Ramos (cell line): ENCODE results near the gene MPST.

Source experiments
- in situ Hi-C: fragments of 300-500 bp; cut with MboI; formaldehyde crosslinking; loops from one replicate; pipeline ENCODE4 v1.14.3; 2022; ENCODE audit warnings: low sequenced_read_pairs; ENCODE audit not compliant: unreplicated experiment

MPST gene

GRCh38 chr22:37074537-37074936 lies 55.0 kb downstream of the MPST start:
- in situ Hi-C loops: no loop called here

GRCh38 chr22:37075046-37075445 lies 55.5 kb downstream of the MPST start:
- in situ Hi-C loops: no loop called here

DNA sequence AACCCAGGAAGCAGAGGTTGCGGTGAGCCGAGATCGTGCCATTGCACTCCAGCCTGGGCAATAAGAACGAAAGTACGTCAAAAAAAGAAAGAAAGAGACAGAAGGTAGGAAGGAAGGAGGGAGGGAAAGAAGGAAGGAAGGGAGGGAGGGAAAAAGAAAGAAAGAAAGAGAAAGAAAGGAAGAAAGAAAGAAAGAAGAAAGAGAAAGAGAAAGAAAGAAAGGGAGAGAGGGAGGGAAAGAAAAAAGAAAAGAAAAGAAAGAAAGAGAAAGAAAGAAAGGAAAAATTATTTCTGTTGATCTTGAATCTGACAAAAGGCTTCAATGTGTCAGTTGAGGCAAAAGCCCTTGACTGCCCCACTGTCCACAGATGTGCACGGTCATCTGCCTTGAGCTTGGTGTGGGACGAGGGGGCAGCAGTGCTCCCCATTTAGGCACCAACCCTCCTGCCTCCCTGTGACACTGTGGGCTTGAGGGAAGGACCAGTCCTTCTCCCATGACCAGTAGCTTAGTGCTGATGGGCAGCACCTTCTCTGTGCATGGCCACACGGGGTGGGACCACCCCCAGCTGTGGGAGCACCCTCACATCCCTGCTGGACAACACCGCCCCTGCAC lies 56.4 kb downstream of the MPST start:
- in situ Hi-C loops: no loop called here

DNA sequence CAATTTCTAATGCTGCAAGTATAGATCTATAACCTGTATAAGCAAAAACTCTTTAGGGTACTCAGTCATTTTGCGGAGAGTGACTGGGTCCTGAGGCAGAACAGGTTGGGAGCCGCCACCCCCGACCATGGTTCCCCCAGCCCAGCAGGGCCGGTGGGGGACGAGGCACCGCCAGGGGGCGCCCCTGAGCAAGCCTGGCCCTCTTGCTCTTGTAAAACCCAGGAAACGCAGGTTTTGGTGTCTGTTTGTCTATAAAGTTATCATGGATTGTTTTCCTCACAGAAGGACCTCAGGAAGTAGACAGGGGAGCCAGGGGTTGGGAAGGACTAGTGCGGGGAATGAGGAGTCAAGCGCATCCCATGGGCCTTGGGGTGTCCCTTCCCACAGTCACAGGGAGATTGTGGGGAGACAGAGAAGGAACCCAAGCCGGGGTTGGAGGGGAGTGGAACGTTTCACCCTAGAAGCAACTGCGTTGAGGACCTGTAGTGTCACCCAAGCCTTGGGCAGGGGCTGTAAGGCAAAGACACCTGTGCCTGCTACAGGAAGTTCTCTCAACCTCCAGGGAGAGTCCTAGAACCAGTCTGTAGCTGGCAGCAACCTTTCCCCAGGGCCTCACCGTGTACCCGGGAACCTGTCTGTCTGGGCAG lies 58.4 kb downstream of the MPST start:
- in situ Hi-C loops: no loop called here

GRCh38 chr22:37079158-37079557 lies 59.6 kb downstream of the MPST start:
- in situ Hi-C loops: no loop called here
